Measurements from ENCODE around the gene DIP2B. TPM values are rescaled to one million over a fixed set of nuclear protein-coding genes. Genes with fewer than 3 reads are reported as not detected.

DIP2B gene
- polyA plus RNA-seq, 1 of the 3 experiments (the other 2 are of a cell fraction), result 6.6 TPM

- TF ChIP-seq MXI1 (IDR thresholded peaks at IDR 0.05; ENCODE audit: low read depth, low read length) (no peak), RCOR1 (IDR thresholded peaks at IDR 0.05; ENCODE audit: low read length) (no peak)
Observed at GRCh38 chr12:50707396-50707795, 202.6 kb downstream of the DIP2B start (continued).

GRCh38 chr12:50708631-50709030, 203.8 kb downstream of the DIP2B start:
- H3K9me2 ChIP-seq, result no peaks in the 10 kb centered on the region
- no peak overlapping the region for H2AFZ ChIP-seq (ENCODE audit: low read depth)
- H3K36me3 ChIP-seq (replicated peaks in 1 of 2; ENCODE audit: control insufficient read depth in 1 of 2, insufficient read depth in 2 of 2, low read length in 1 of 2), result peaks cover 42 to 51% of the 10 kb centered on the region in 2 experiments
- no peaks in the 10 kb centered on the region for H3K79me2 ChIP-seq (ENCODE audit: insufficient read depth)
- no peaks in the 10 kb centered on the region for H4K20me1 ChIP-seq (ENCODE audit: insufficient read depth)
- no peak overlapping the region for H3K4me3 ChIP-seq (ENCODE audit: low read depth in 2 of 2, low read length in 1 of 2)
- H3K4me1 ChIP-seq (ENCODE audit: control insufficient read depth in 1 of 2, insufficient read depth in 2 of 2, low read depth in 1 of 2, low read length in 1 of 2), result no peaks in the 10 kb centered on the region
- ChIA-PET CTCF (no interaction called here), POLR2A (no interaction called here)
- WGBS (ENCODE audit: low lambda C conversion rate), result 100% methylated on average over 2 of the region's 2 CpGs
- no peaks in the 10 kb centered on the region for H3K9me3 ChIP-seq
- H3K4me2 ChIP-seq, result no peak overlapping the region
- H3K9ac ChIP-seq, result no peak overlapping the region
- H3K27ac ChIP-seq (ENCODE audit: low read depth in 2 of 2, low read length in 1 of 2), result no peak overlapping the region
- TF ChIP-seq RFX5 (IDR thresholded peaks at IDR 0.05; ENCODE audit: low read length), result no peak
- TF ChIP-seq ELF1 (IDR thresholded peaks at IDR 0.05), result no peak
- no peak for TF ChIP-seq TAF1 (IDR thresholded peaks at IDR 0.05; ENCODE audit: borderline replicate concordance, low read depth, low read length)
- no peak for TF ChIP-seq FOXM1 (IDR thresholded peaks at IDR 0.05; ENCODE audit: low read depth)
- no peak for TF ChIP-seq RAD21 (IDR thresholded peaks at IDR 0.05; ENCODE audit: low read length)
- TF ChIP-seq TCF12 (IDR thresholded peaks at IDR 0.05), result no peak
- no peak for TF ChIP-seq RXRA (IDR thresholded peaks at IDR 0.05; ENCODE audit: borderline replicate concordance, low read depth)
- TF ChIP-seq REST (IDR thresholded peaks at IDR 0.05; ENCODE audit: low read depth, low read length), result no peak
- H3F3A ChIP-seq (replicated peaks; ENCODE audit: insufficient read depth), result no peaks in the 10 kb centered on the region
- no peak for DNase-seq
- no peaks in the 10 kb centered on the region for H3K27me3 ChIP-seq (ENCODE audit: insufficient read depth)

GRCh38 chr12:50711121-50711520, 206.3 kb downstream of the DIP2B start:
- Histone ChIP-seq H3F3A (replicated peaks; ENCODE audit: insufficient read depth) (peaks cover under 1% of the 10 kb centered on the region), H3K9me3 (no peaks in the 10 kb centered on the region), H3K27me3 (ENCODE audit: insufficient read depth) (no peaks in the 10 kb centered on the region), H3K27ac (ENCODE audit: low read depth in 2 of 2, low read length in 1 of 2) (no peak overlapping the region), H3K9ac (no peak overlapping the region), H3K9me2 (no peaks in the 10 kb centered on the region), H3K4me1 (ENCODE audit: control insufficient read depth in 1 of 2, insufficient read depth in 2 of 2, low read depth in 1 of 2, low read length in 1 of 2) (no peaks in the 10 kb centered on the region), H3K4me2 (no peak overlapping the region), H3K4me3 (ENCODE audit: low read depth in 2 of 2, low read length in 1 of 2) (no peak overlapping the region), H2AFZ (ENCODE audit: low read depth) (no peak overlapping the region), H3K36me3 (replicated peaks in 1 of 2; ENCODE audit: control insufficient read depth in 1 of 2, insufficient read depth in 2 of 2, low read length in 1 of 2) (peaks cover 28 to 34% of the 10 kb centered on the region in 2 experiments), H4K20me1 (ENCODE audit: insufficient read depth) (no peaks in the 10 kb centered on the region), H3K79me2 (ENCODE audit: insufficient read depth) (no peaks in the 10 kb centered on the region)
- ChIA-PET CTCF (interaction anchor here (2.7 kb wide), 1 partner anchor 12 kb away, joined by 6 read pairs; no protein-coding TSS in a partner anchor), POLR2A (no interaction called here)
- DNase-seq, result no peak
- 96% methylated on average over 6 of the region's 6 CpGs for WGBS (ENCODE audit: low lambda C conversion rate)
- no peak for TF ChIP-seq REST (IDR thresholded peaks at IDR 0.05; ENCODE audit: low read depth, low read length)
- TF ChIP-seq MEF2A (IDR thresholded peaks at IDR 0.05; ENCODE audit: borderline replicate concordance, low read depth), result no peak
- no peak for TF ChIP-seq CHD2 (IDR thresholded peaks at IDR 0.05; ENCODE audit: low read length, partially characterized antibody)
- TF ChIP-seq RAD21 (IDR thresholded peaks at IDR 0.05; ENCODE audit: low read length), result no peak
- no peak for TF ChIP-seq YY1 (IDR thresholded peaks at IDR 0.05; ENCODE audit: low read depth)
- no peak for TF ChIP-seq SIN3A (IDR thresholded peaks at IDR 0.05; ENCODE audit: borderline replicate concordance, low read depth, low read length)
- no peak for TF ChIP-seq SMC3 (IDR thresholded peaks at IDR 0.05; ENCODE audit: low read depth, low read length)
- TF ChIP-seq IRF3 (IDR thresholded peaks at IDR 0.05; ENCODE audit: low read depth, low read length), result no peak
- TF ChIP-seq USF2 (IDR thresholded peaks at IDR 0.05; ENCODE audit: borderline replicate concordance, low read depth, low read length), result no peak
